Body of pancreas (tissue), 4 donors: ENCODE results near the gene TRIAP1.

Source experiments
- POLR2A ChIP-seq, 3 donors: fragments of 450-650 bp; IDR thresholded peaks; one replicate each; pipeline ENCODE4 v1.6.1; 2016; ENCODE audit warnings: antibody characterized with exemption in 3 of 3, mild to moderate bottlenecking in 2 of 3
- TF ChIP-seq, protein P1 (sequence below), 7 experiments: fragments of 450-650 bp in 4 of 7; fragments of 200-600 bp in 3 of 7; sonication (generic) in 3 of 7; IDR thresholded peaks; one replicate each; pipeline ENCODE4 v1.5.1; 2016 to 2019; ENCODE audit warnings: antibody characterized with exemption in 7 of 7

DNA sequence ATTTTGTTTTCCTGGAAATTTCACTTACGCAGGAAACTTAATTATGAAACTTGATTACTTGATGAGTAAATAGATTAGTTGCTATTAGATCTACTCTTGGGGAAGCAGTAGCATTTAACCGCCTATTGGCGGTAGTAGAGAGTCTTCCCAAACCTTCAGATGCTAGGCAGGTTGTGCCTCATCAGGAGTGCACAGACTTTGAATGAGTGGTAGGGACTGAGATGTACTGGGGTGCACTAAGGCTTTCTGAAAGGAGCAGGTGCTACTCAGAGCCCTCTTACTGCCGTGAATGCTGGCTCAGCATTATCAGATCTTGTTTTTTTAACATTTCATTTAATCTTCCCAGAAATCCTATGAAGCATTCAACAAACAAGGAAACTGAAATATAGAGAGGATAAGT is 7.8 kb upstream of the TRIAP1 start:
- TF ChIP-seq, protein P1, sequence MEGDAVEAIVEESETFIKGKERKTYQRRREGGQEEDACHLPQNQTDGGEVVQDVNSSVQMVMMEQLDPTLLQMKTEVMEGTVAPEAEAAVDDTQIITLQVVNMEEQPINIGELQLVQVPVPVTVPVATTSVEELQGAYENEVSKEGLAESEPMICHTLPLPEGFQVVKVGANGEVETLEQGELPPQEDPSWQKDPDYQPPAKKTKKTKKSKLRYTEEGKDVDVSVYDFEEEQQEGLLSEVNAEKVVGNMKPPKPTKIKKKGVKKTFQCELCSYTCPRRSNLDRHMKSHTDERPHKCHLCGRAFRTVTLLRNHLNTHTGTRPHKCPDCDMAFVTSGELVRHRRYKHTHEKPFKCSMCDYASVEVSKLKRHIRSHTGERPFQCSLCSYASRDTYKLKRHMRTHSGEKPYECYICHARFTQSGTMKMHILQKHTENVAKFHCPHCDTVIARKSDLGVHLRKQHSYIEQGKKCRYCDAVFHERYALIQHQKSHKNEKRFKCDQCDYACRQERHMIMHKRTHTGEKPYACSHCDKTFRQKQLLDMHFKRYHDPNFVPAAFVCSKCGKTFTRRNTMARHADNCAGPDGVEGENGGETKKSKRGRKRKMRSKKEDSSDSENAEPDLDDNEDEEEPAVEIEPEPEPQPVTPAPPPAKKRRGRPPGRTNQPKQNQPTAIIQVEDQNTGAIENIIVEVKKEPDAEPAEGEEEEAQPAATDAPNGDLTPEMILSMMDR (IDR thresholded peaks at IDR 0.05) = peak in 6 of 7 experiments; percentile 23 to 52 (median 38)
- no peak for TF ChIP-seq POLR2A (IDR thresholded peaks at IDR 0.05)
